GM13976 (cell line): Measurements from ENCODE around the gene SPEM3.

ENCODE experiments used
- DNase-seq: peaks from one replicate; pipeline ENCODE4 v3.0.0; 2012; ENCODE audit warnings: low spot score
- in situ Hi-C: fragments of 300-500 bp; cut with MboI; formaldehyde crosslinking; loops from one replicate; pipeline ENCODE4 v1.12.0; 2022; ENCODE audit warnings: low sequenced_read_pairs, mixed read lengths, inconsistent platforms; ENCODE audit not compliant: unreplicated experiment
- TF ChIP-seq, protein P1 (sequence below): IDR thresholded peaks from 2 replicates; pipeline ENCODE4 v1.5.1; 2012; ENCODE audit warnings: borderline replicate concordance, mild to moderate bottlenecking; ENCODE audit not compliant: insufficient read depth; ENCODE audit errors: extremely low read depth, missing control alignments, control extremely low read depth

SPEM3 gene

DNA sequence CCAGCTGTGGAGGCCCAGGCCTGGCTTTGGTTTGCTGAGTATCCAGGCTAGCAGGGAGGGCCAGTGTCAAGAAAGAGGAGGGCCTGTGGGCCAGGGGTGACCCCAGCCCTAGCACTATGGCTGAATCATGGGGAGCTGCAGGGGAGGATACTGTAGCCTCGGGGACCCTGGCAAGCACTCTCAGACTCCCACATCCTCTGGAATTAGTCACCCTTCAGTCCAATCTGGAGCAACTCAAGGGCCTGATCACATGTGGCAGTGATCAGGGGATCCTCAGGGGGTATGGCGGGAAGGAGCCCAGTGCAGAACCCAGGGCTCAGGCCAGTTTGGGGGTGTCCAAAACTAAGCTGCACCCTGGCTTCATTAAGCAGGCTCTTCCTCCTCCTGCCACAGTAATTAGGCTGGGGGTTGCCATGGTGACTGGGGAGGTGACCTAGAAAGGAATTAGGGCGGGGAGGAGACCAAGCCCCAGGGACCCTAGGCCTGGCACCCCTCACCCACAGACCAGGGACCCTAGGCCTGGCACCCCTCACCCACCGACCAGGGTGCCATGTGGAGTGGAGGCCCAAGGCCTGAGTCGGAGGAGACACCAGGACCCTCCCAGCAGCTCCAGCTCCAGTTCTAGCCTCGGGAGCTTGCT, 15.2 kb upstream of the SPEM3 start:
- DNase-seq = no peak
- in situ Hi-C loops = no loop called here
- TF ChIP-seq, protein P1, sequence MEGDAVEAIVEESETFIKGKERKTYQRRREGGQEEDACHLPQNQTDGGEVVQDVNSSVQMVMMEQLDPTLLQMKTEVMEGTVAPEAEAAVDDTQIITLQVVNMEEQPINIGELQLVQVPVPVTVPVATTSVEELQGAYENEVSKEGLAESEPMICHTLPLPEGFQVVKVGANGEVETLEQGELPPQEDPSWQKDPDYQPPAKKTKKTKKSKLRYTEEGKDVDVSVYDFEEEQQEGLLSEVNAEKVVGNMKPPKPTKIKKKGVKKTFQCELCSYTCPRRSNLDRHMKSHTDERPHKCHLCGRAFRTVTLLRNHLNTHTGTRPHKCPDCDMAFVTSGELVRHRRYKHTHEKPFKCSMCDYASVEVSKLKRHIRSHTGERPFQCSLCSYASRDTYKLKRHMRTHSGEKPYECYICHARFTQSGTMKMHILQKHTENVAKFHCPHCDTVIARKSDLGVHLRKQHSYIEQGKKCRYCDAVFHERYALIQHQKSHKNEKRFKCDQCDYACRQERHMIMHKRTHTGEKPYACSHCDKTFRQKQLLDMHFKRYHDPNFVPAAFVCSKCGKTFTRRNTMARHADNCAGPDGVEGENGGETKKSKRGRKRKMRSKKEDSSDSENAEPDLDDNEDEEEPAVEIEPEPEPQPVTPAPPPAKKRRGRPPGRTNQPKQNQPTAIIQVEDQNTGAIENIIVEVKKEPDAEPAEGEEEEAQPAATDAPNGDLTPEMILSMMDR = no peak

DNA sequence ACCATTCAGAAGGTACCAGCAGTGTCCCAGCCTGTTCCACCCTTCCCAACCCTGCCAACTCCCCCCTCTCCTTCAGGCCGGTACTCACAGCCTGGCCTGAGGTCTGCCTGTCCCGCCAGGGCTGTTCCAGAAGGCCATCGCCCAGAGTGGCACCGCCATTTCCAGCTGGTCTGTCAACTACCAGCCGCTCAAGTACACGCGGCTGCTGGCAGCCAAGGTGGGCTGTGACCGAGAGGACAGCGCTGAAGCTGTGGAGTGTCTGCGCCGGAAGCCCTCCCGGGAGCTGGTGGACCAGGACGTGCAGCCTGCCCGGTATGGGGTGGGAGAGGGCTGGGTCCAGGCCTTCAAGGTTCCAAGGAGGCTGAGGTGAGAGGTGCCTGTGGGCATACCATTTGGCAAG, 13.8 kb upstream of the SPEM3 start:
- TF ChIP-seq, protein P1 = no peak
- in situ Hi-C loops = no loop called here
- DNase-seq = no peak

DNA sequence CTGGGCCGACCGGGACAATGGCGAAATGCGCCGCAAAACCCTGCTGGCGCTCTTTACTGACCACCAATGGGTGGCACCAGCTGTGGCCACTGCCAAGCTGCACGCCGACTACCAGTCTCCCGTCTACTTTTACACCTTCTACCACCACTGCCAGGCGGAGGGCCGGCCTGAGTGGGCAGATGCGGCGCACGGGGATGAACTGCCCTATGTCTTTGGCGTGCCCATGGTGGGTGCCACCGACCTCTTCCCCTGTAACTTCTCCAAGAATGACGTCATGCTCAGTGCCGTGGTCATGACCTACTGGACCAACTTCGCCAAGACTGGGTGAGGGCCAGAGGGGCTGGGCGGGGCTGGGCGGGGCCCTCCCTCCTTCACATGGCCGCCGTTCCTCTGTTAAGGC, 12.9 kb upstream of the SPEM3 start:
- TF ChIP-seq, protein P1 = no peak
- no peak for DNase-seq
- in situ Hi-C loops = no loop called here

DNA sequence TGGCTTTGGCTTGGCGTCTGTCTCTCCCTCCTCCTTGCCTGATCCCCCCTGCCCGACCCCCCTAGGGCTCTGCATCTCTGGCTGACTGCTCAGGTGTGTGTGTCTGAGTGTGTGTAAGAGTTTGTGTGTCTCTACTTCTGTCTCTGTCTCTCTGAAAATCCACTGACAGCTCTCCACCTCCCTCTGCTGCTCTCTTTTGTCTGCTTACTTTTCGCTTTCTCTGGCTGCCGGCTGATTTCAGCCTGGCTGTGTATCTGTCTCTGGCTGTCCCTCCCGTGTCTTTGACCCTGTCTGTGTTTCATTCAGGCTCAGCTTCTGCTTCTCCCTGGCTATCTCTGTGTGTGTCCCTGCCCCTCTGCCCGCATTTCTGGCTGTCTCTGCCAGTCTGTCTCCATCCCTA, 12.3 kb upstream of the SPEM3 start:
- in situ Hi-C loops = no loop called here
- TF ChIP-seq, protein P1 = no peak
- DNase-seq = no peak

DNA sequence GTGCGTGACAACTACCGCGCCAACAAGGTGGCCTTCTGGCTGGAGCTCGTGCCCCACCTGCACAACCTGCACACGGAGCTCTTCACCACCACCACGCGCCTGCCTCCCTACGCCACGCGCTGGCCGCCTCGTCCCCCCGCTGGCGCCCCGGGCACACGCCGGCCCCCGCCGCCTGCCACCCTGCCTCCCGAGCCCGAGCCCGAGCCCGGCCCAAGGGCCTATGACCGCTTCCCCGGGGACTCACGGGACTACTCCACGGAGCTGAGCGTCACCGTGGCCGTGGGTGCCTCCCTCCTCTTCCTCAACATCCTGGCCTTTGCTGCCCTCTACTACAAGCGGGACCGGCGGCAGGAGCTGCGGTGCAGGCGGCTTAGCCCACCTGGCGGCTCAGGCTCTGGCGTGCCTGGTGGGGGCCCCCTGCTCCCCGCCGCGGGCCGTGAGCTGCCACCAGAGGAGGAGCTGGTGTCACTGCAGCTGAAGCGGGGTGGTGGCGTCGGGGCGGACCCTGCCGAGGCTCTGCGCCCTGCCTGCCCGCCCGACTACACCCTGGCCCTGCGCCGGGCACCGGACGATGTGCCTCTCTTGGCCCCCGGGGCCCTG, 11.5 kb upstream of the SPEM3 start:
- in situ Hi-C loops = no loop called here
- TF ChIP-seq, protein P1 = no peak
- no peak for DNase-seq

DNA sequence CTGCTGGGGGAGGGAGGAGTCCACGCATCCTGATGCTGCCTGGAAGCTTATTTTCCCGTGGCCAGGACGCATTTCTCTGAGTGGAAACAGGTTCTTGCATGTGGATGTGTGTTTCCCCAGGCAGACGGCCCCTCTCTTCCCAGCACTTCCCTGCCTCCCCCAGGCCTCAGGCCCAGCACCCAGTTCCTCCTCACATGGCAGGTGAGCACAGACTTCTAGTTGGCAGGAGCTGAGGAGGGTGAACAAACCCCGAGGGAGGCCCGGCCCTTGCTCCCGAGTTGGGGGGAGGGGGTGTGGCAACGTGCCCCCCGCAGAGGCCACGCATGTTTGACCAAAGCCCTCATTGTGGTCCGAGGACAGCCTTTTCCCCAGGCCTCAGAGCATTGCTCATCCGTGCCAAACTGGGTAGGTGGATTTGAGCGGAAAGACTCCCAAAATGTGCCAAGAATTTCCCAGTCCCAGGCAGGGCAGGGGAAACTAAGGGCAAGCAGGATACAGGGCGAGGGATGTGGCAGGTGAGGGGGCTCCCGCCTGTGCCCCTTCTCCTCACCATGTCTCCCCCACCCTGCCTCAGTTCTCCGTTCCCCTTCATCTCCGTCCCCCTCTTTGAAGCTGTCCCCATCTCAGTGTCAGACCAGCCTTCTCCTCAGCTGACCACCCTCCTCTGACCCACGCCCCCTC, 10.0 kb upstream of the SPEM3 start:
- TF ChIP-seq, protein P1 = no peak
- no peak for DNase-seq
- in situ Hi-C loops = no loop called here
